MM.1S (cell line): ENCODE measurements around the gene UACA.

Source experiments
- EZH2 ChIP-seq: fragments of 300-600 bp; sonication (generic); optimal IDR thresholded peaks from 2 replicates; pipeline ENCODE3; 2017; ENCODE audit warnings: low read depth, mild to moderate bottlenecking, antibody characterized with exemption, low read length, mixed read lengths
- TF ChIP-seq, protein P1 (sequence below): fragments of 300-600 bp; sonication (generic); IDR thresholded peaks from 2 replicates; pipeline ENCODE4 v1.5.1; 2016; ENCODE audit warnings: antibody characterized with exemption, low read length, mixed read lengths

DNA sequence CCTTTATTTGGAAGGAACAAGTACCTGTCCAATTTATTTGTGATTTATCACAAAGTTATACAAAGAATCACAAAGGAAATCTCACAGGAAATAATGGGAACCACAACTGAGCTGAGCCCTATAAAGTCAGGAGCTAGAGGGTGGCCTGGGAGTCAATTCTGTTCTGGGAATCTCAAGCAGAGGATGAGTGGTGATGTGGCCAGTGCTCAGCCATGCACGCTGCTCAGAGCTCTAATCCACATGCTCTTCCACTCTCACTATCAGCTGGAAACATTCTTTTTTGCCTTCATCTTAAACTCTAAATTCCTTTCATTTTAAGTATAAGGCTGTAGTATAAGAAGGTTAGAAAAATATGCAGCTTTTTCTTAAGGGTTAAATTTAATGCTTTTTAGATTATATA is 36.6 kb downstream of the UACA start:
- TF ChIP-seq, protein P1, sequence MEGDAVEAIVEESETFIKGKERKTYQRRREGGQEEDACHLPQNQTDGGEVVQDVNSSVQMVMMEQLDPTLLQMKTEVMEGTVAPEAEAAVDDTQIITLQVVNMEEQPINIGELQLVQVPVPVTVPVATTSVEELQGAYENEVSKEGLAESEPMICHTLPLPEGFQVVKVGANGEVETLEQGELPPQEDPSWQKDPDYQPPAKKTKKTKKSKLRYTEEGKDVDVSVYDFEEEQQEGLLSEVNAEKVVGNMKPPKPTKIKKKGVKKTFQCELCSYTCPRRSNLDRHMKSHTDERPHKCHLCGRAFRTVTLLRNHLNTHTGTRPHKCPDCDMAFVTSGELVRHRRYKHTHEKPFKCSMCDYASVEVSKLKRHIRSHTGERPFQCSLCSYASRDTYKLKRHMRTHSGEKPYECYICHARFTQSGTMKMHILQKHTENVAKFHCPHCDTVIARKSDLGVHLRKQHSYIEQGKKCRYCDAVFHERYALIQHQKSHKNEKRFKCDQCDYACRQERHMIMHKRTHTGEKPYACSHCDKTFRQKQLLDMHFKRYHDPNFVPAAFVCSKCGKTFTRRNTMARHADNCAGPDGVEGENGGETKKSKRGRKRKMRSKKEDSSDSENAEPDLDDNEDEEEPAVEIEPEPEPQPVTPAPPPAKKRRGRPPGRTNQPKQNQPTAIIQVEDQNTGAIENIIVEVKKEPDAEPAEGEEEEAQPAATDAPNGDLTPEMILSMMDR: no peak
- no peak for TF ChIP-seq EZH2
